Endothelial cell of umbilical vein (primary cell): ENCODE results near the gene XAF1. TPM values are rescaled to one million over a fixed set of nuclear protein-coding genes. Genes with fewer than 3 reads are reported as not detected.
A peak's percentile ranks its signal among the peaks of the same experiment; 100 is the strongest.

Experiments used
- BruUV-seq: library from RNA; stranded (reverse); fragments of 400-500 nt; replicated peaks from 2 replicates; lab custom pipeline; 2021; lab: Mats Ljungman, UMichigan
- CTCF ChIA-PET: fragments of 300-600, 350-600 bp; sonication (Branson Sonifier 250); formaldehyde crosslinking; loops from one replicate; lab custom pipeline; 2021; ENCODE audit warnings: antibody characterized with exemption, inconsistent platforms; lab: Charles Lee
- POLR2A ChIA-PET: fragments of 300-600, 350-600 bp; sonication (Branson Sonifier 250); formaldehyde crosslinking; loops from one replicate; lab custom pipeline; 2021; ENCODE audit warnings: antibody characterized with exemption, inconsistent platforms; lab: Charles Lee
- DNase-seq: peaks from one replicate; pipeline ENCODE4 v3.0.0-alpha.2; 2011; ENCODE audit warnings: low read depth, low spot score
- FAIRE-seq: peaks from 2 replicates; lab custom pipeline; 2011; peaks lifted over from hg19 to GRCh38; lab: Jason Lieb, UNC
- H2AFZ ChIP-seq: 2 replicates; pipeline ENCODE4 v1.6.0; 2012; ENCODE audit warnings: low read depth, low read length, control low read depth, inconsistent platforms
- H3K27ac ChIP-seq: 2 replicates; pipeline ENCODE4 v1.5.1; 2011; ENCODE audit warnings: low read depth, mild to moderate bottlenecking, control low read depth, low read length, moderate library complexity; ENCODE audit not compliant: insufficient read depth
- H3K27me3 ChIP-seq, 2 experiments: 2 replicates each; pipeline versions ENCODE4 v1.6.0 to v1.6.1; 2011; ENCODE audit warnings: low read length in 2 of 2, mixed read lengths in 1 of 2; ENCODE audit not compliant: control insufficient read depth in 2 of 2, insufficient read depth in 2 of 2
- H3K36me3 ChIP-seq, 2 experiments: 2 replicates in 1 of 2; 3 replicates in 1 of 2; pipeline ENCODE4 v1.5.1; 2011; ENCODE audit warnings: low read length in 2 of 2, mild to moderate bottlenecking in 1 of 2, moderate library complexity in 1 of 2; ENCODE audit not compliant: control insufficient read depth in 2 of 2, insufficient read depth in 2 of 2; ENCODE audit errors: extremely low read depth in 1 of 2
- H3K4me1 ChIP-seq: 3 replicates; pipeline ENCODE4 v1.5.1; 2011; ENCODE audit warnings: mild to moderate bottlenecking, low read length; ENCODE audit not compliant: control insufficient read depth, insufficient read depth; ENCODE audit errors: extremely low read depth
- H3K4me2 ChIP-seq: 2 replicates; pipeline ENCODE4 v1.6.1; 2011; ENCODE audit warnings: low read length, control low read depth, mixed read lengths; ENCODE audit not compliant: insufficient read depth
- H3K4me3 ChIP-seq, 3 experiments: fragments of 200-600 bp in 1 of 3; sonication (generic), shearing (Covaris generic) in 1 of 3; replicated peaks in 1 of 3; 2 replicates each; pipeline ENCODE4 v1.5.1; 2011 to 2016; ENCODE audit warnings: control low read depth in 3 of 3, low read length in 3 of 3, mild to moderate bottlenecking in 2 of 3, inconsistent platforms in 1 of 3, low read depth in 1 of 3, moderate library complexity in 1 of 3; ENCODE audit not compliant: insufficient read depth in 1 of 3
- H3K79me2 ChIP-seq: 2 replicates; pipeline ENCODE4 v1.6.0; 2012; ENCODE audit warnings: low read length, inconsistent platforms; ENCODE audit not compliant: control insufficient read depth, insufficient read depth
- H3K9ac ChIP-seq: replicated peaks from 2 replicates; pipeline ENCODE3; 2011; ENCODE audit warnings: low read length, control low read depth; ENCODE audit not compliant: insufficient read depth; ENCODE audit errors: extremely low read depth
- H3K9me1 ChIP-seq: replicated peaks from 3 replicates; pipeline ENCODE4 v1.6.0; 2011; ENCODE audit warnings: mild to moderate bottlenecking, low read length; ENCODE audit not compliant: control insufficient read depth, insufficient read depth; ENCODE audit errors: extremely low read depth
- H3K9me3 ChIP-seq: replicated peaks from 2 replicates; pipeline ENCODE4 v1.5.1; 2012; ENCODE audit warnings: low read length, inconsistent platforms; ENCODE audit not compliant: control insufficient read depth, insufficient read depth
- H4K20me1 ChIP-seq: replicated peaks from 2 replicates; pipeline ENCODE3; 2011; ENCODE audit warnings: mild to moderate bottlenecking, low read length; ENCODE audit not compliant: control insufficient read depth, insufficient read depth; ENCODE audit errors: extremely low read depth
- EZH2 ChIP-seq: IDR thresholded peaks from 2 replicates; pipeline ENCODE4 v1.6.1; 2012; ENCODE audit warnings: borderline replicate concordance, low read depth, mild to moderate bottlenecking, moderate library complexity, low read length, inconsistent platforms; ENCODE audit not compliant: severe bottlenecking
- FOS ChIP-seq: IDR thresholded peaks from 2 replicates; pipeline ENCODE4 v1.6.1; 2011; ENCODE audit warnings: mild to moderate bottlenecking, low read length, moderate library complexity, borderline replicate concordance; ENCODE audit not compliant: insufficient read depth
- GATA2 ChIP-seq: IDR thresholded peaks from 2 replicates; pipeline ENCODE4 v1.7.0; 2011; ENCODE audit warnings: low read depth, mild to moderate bottlenecking, moderate library complexity, mixed read lengths, low read length; ENCODE audit not compliant: insufficient read length, insufficient read depth
- JUN ChIP-seq: IDR thresholded peaks from 2 replicates; pipeline ENCODE4 v1.6.1; 2011; ENCODE audit warnings: borderline replicate concordance, low read depth; ENCODE audit not compliant: insufficient read length, insufficient read depth
- MAX ChIP-seq: IDR thresholded peaks from 2 replicates; pipeline ENCODE4 v1.6.1; 2011; ENCODE audit not compliant: insufficient read depth, insufficient read length
- MYC ChIP-seq: IDR thresholded peaks from one replicate; pipeline ENCODE4 v1.6.1; 2011; ENCODE audit warnings: mild to moderate bottlenecking, low read depth, low read length
- dilution Hi-C: fragments of 300-500 bp; cut with MboI; formaldehyde crosslinking; loops from one replicate; pipeline ENCODE4 v1.15.0; 2019; ENCODE audit warnings: low sequenced_read_pairs; ENCODE audit not compliant: extremely low pct_ligation_motif_present
- intact Hi-C: fragments of 100-400 bp; cut with micrococcal nuclease; formaldehyde crosslinking; loops from one replicate; pipeline ENCODE4 v1.10.0; 2022
- polyA plus RNA-seq, 4 experiments: library from polyadenylated mRNA; depleted of rRNA in 3 of 4; stranded (reverse) in 3 of 4; unstranded in 1 of 4; fragments of >200 nt; gene quantifications; 2 replicates each; pipeline versions ENCODE4 v1.2.1 to v1.2.3, GENCODE V29; 2011 to 2012; ENCODE audit warnings: missing spikeins in 1 of 4
- small RNA-seq: library from RNA; depleted of rRNA; stranded (forward); fragments of <200 nt; gene quantifications from one replicate; pipeline ENCODE3, GENCODE V24; 2012; ENCODE audit warnings: low replicate concordance, low read depth; ENCODE audit not compliant: insufficient read depth, insufficient read length
- total RNA-seq: library from RNA; stranded (reverse); gene quantifications from 2 replicates; pipeline ENCODE4 v1.2.3, GENCODE V29; 2021

Gene XAF1
- total and polyA plus RNA-seq, 2 donors (not counting 3 experiments of a cell fraction or from before 2014, with no cell fraction given), result 6.3 to 21.5 TPM

GRCh38 chr17:6818938-6819337 is 63.1 kb downstream of the XAF1 start:
- DNase-seq, result no peak
- no peaks in the 10 kb centered on the region for H3K79me2 ChIP-seq
- no peaks in the 10 kb centered on the region for H4K20me1 ChIP-seq
- no peaks in the 10 kb centered on the region for H3K9me3 ChIP-seq
- H3K4me1 ChIP-seq, result no peaks in the 10 kb centered on the region
- H2AFZ ChIP-seq, result no peak overlapping the region
- TF ChIP-seq MAX (no peak), JUN (no peak), FOS (no peak), MYC (no peak)
- H3K27ac ChIP-seq, result no peak overlapping the region
- dilution Hi-C loops (no loop called here), intact Hi-C loops (no loop called here)
- no peak overlapping the region for H3K4me2 ChIP-seq
- no peaks in the 10 kb centered on the region for H3K9me1 ChIP-seq
- no TSS peak for BruUV-seq
- no peak overlapping the region for H3K9ac ChIP-seq
- POLR2A ChIA-PET, result no interaction called here
- no peak for FAIRE-seq
- CTCF ChIA-PET, result interaction anchor here (2.3 kb wide), 1 partner anchor 24 kb away, joined by 6 read pairs; no protein-coding TSS in a partner anchor
- H3K4me3 ChIP-seq, result no peak overlapping the region
- H3K36me3 ChIP-seq, result no peaks in the 10 kb centered on the region
- peaks cover 10 to 14% of the 10 kb centered on the region in 2 experiments for H3K27me3 ChIP-seq

DNA sequence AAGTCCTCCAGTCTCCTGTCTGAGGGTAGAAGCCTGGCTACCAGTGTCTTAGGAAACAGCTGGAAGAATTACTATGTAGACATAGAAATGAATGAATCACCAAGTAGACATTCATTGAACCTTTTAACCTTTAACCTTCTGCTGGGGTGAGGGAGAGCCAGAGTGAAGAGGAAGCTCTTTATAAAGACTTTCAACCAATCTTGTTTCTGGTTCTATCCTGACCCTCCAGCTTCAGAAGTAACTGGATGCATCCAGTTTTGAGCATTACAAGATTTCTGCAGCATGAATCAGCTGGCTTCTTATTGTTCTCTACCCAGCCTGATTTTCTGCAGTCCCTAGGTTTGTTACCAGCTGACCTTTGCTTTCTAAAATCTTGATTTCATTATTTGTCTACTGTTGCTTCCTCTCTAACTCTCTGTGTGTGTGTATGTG is 67.2 kb downstream of the XAF1 start:
- Histone ChIP-seq H3K27ac (no peak overlapping the region), H3K9ac (no peak overlapping the region), H3K9me1 (no peaks in the 10 kb centered on the region), H3K79me2 (no peaks in the 10 kb centered on the region), H3K9me3 (no peaks in the 10 kb centered on the region), H2AFZ (no peak overlapping the region), H4K20me1 (no peaks in the 10 kb centered on the region), H3K4me2 (no peak overlapping the region), H3K4me3 (no peak overlapping the region), H3K36me3 (no peaks in the 10 kb centered on the region), H3K27me3 (peaks cover 10% of the 10 kb centered on the region in 2 experiments), H3K4me1 (no peaks in the 10 kb centered on the region)
- peak; percentile 52 for DNase-seq
- CTCF ChIA-PET, result interaction anchor here (0.8 to 1.4 kb wide), 5 partner anchors 13 to 88 kb away, joined by 3 to 7 read pairs (median 4); no protein-coding TSS in a partner anchor
- no TSS peak for BruUV-seq
- dilution Hi-C loops (no loop called here), intact Hi-C loops (no loop called here)
- POLR2A ChIA-PET, result no interaction called here
- FAIRE-seq, result peak; percentile 12
- TF ChIP-seq JUN (peak; percentile 15), EZH2 (no peak), GATA2 (no peak)

Small RNA genes lying within 50 kb of the gene (small RNA-seq; reads per million reads assigned to genes)
- not detected for gene AC004706.2

Other genes with a start within 250 kb of the XAF1 start
- gene PITPNM3, start 199.5 kb upstream of the XAF1 start, total RNA-seq, result 0.76 and 1.9 TPM in 2 replicates
- 1.0 and 1.1 TPM in 2 replicates for gene PITPNM3, start 199.5 kb upstream of the XAF1 start, polyA plus RNA-seq
- 20.1 and 23.9 TPM in 2 replicates for gene KIAA0753, start 115.3 kb upstream of the XAF1 start, total RNA-seq
- gene KIAA0753, start 115.3 kb upstream of the XAF1 start, polyA plus RNA-seq, result 3.7 and 5.3 TPM in 2 replicates
- gene TXNDC17, start 115.0 kb upstream of the XAF1 start, total RNA-seq, result 101 and 103 TPM in 2 replicates
- gene TXNDC17, start 115.0 kb upstream of the XAF1 start, polyA plus RNA-seq, result 220 and 297 TPM in 2 replicates
- gene MED31, start 104.4 kb upstream of the XAF1 start, total RNA-seq, result 28.0 and 29.4 TPM in 2 replicates
- gene MED31, start 104.4 kb upstream of the XAF1 start, polyA plus RNA-seq, result 13.7 and 15.5 TPM in 2 replicates
- 1.4 and 1.6 TPM in 2 replicates for gene C17orf100, start 104.3 kb upstream of the XAF1 start, total RNA-seq
- gene C17orf100, start 104.3 kb upstream of the XAF1 start, polyA plus RNA-seq, result 0.99 and 1.6 TPM in 2 replicates
- not detected in 2 replicates for gene SLC13A5, start 42.7 kb upstream of the XAF1 start, total RNA-seq
- gene SLC13A5, start 42.7 kb upstream of the XAF1 start, polyA plus RNA-seq, result 0.03 TPM in 2 replicates
- 0.20 and 0.99 TPM in 2 replicates for gene FBXO39, start 20.2 kb downstream of the XAF1 start, total RNA-seq
- gene FBXO39, start 20.2 kb downstream of the XAF1 start, polyA plus RNA-seq, result 2.7 and 3.1 TPM in 2 replicates
- not detected in 2 replicates for gene TEKT1, start 75.7 kb downstream of the XAF1 start, total RNA-seq
- gene TEKT1, start 75.7 kb downstream of the XAF1 start, polyA plus RNA-seq, result not detected in 2 replicates
- gene ALOX12, start 240.0 kb downstream of the XAF1 start, total RNA-seq, result not detected in 2 replicates
- not detected in 2 replicates for gene ALOX12, start 240.0 kb downstream of the XAF1 start, polyA plus RNA-seq